ENCODE data around the gene PIMREG.

PIMREG gene

DNA sequence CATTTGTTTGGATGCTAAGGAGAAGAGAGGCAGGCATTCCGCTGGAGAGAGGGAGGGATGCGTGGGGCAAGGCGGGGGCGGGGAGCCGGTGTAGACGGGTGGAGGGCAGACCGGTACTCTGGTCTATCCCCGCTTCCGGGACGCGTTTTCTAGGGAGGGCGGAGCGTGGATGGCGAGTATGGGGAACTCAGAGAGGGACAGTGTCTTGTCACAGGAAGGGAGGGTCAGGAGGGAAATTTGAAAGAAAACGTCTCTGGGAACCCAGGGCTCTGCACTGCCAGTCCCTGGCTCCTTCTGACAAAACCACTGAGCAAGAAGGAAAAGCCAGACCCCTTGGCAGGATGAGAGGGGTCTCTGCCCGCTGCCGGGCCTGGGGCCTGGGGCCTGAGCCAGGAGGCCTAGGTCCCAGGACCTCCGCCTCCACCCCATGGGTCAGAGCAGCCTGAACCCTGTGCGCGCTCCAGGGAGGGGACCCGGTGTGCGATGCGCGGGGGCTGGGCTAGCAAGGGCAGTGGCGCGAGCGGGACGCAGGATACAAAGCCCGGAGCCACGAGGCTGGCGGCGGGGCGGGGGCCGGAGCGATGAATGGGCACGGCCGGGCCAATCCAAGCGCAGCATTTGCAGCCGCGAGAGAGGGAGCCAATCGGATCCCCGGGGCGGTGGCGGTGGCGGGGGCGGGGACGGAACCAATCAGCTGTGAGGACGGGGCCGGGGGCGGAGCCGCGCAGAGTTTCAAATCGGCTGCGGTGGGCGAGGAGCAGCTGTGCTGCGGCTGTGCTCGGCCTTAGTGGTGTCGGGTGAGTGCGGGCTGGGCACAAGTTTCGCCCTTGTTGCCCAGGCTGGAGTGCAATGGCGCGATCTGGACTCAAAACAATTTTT lies at the start of gene PIMREG (continued):
- TF ChIP-seq ZNF266 (tag by site-specific recombination; IDR thresholded peaks at IDR 0.05; ENCODE audit: low read depth) (no peak), MZF1 (tag by site-specific recombination; IDR thresholded peaks at IDR 0.05; ENCODE audit: borderline replicate concordance) (0 out of 2 replicates have a peak, but pooled peaks have one; percentile 42), ZXDB (tag by site-specific recombination; IDR thresholded peaks at IDR 0.05) (peak; percentile 81; the same call in 1 of the 2 replicates), PBX3 (CRISPR knock-in tag; IDR thresholded peaks at IDR 0.05) (peak; percentile 96; the same call in 1 of the 2 replicates), ZNF571 (tag by site-specific recombination; IDR thresholded peaks at IDR 0.05) (no peak), REPIN1 (tag by site-specific recombination; IDR thresholded peaks at IDR 0.05; ENCODE audit: low read depth) (0 out of 2 replicates have a peak, but pooled peaks have one; percentile 36), ZSCAN23 (tag by site-specific recombination; IDR thresholded peaks at IDR 0.05) (peak; percentile 86; the same call in 1 of the 2 replicates), ZNF112 (tag by site-specific recombination; IDR thresholded peaks at IDR 0.05) (no peak), GLI2 (tag by site-specific recombination; IDR thresholded peaks at IDR 0.05; ENCODE audit: borderline replicate concordance, low read depth) (no peak), ZNF138 (tag by site-specific recombination; IDR thresholded peaks at IDR 0.05; ENCODE audit: borderline replicate concordance) (no peak), PRDM2 (tag by site-specific recombination; IDR thresholded peaks at IDR 0.05; ENCODE audit: borderline replicate concordance) (no peak), SP7 (tag by site-specific recombination; IDR thresholded peaks at IDR 0.05) (peak; percentile 79), TCF7L2 (IDR thresholded peaks at IDR 0.05; ENCODE audit: borderline replicate concordance, low read depth, low read length) (no peak; the same call in 1 of the 2 replicates), ZNF10 (tag by site-specific recombination; IDR thresholded peaks at IDR 0.05) (no peak), ZNF114 (tag by site-specific recombination; IDR thresholded peaks at IDR 0.05) (no peak), ZNF654 (tag by site-specific recombination; IDR thresholded peaks at IDR 0.05; ENCODE audit: low read depth) (no peak), PRDM1 (tag by site-specific recombination; IDR thresholded peaks at IDR 0.05) (peak; percentile 81), ZNF549 (tag by site-specific recombination; IDR thresholded peaks at IDR 0.05) (no peak), SETDB1 (IDR thresholded peaks at IDR 0.05; ENCODE audit: insufficient read length, low read length) (no peak)
- TF ChIP-seq, protein P1, sequence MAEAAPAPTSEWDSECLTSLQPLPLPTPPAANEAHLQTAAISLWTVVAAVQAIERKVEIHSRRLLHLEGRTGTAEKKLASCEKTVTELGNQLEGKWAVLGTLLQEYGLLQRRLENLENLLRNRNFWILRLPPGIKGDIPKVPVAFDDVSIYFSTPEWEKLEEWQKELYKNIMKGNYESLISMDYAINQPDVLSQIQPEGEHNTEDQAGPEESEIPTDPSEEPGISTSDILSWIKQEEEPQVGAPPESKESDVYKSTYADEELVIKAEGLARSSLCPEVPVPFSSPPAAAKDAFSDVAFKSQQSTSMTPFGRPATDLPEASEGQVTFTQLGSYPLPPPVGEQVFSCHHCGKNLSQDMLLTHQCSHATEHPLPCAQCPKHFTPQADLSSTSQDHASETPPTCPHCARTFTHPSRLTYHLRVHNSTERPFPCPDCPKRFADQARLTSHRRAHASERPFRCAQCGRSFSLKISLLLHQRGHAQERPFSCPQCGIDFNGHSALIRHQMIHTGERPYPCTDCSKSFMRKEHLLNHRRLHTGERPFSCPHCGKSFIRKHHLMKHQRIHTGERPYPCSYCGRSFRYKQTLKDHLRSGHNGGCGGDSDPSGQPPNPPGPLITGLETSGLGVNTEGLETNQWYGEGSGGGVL (tag by site-specific recombination; IDR thresholded peaks at IDR 0.05) = peak; percentile 66
- TF ChIP-seq, protein P2, sequence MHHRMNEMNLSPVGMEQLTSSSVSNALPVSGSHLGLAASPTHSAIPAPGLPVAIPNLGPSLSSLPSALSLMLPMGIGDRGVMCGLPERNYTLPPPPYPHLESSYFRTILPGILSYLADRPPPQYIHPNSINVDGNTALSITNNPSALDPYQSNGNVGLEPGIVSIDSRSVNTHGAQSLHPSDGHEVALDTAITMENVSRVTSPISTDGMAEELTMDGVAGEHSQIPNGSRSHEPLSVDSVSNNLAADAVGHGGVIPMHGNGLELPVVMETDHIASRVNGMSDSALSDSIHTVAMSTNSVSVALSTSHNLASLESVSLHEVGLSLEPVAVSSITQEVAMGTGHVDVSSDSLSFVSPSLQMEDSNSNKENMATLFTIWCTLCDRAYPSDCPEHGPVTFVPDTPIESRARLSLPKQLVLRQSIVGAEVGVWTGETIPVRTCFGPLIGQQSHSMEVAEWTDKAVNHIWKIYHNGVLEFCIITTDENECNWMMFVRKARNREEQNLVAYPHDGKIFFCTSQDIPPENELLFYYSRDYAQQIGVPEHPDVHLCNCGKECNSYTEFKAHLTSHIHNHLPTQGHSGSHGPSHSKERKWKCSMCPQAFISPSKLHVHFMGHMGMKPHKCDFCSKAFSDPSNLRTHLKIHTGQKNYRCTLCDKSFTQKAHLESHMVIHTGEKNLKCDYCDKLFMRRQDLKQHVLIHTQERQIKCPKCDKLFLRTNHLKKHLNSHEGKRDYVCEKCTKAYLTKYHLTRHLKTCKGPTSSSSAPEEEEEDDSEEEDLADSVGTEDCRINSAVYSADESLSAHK (tag by site-specific recombination; IDR thresholded peaks at IDR 0.05) = no peak
- TF ChIP-seq, protein P3, sequence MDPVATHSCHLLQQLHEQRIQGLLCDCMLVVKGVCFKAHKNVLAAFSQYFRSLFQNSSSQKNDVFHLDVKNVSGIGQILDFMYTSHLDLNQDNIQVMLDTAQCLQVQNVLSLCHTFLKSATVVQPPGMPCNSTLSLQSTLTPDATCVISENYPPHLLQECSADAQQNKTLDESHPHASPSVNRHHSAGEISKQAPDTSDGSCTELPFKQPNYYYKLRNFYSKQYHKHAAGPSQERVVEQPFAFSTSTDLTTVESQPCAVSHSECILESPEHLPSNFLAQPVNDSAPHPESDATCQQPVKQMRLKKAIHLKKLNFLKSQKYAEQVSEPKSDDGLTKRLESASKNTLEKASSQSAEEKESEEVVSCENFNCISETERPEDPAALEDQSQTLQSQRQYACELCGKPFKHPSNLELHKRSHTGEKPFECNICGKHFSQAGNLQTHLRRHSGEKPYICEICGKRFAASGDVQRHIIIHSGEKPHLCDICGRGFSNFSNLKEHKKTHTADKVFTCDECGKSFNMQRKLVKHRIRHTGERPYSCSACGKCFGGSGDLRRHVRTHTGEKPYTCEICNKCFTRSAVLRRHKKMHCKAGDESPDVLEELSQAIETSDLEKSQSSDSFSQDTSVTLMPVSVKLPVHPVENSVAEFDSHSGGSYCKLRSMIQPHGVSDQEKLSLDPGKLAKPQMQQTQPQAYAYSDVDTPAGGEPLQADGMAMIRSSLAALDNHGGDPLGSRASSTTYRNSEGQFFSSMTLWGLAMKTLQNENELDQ (tag by site-specific recombination; IDR thresholded peaks at IDR 0.05; ENCODE audit: low read depth) = no peak
- TF ChIP-seq, protein P4, sequence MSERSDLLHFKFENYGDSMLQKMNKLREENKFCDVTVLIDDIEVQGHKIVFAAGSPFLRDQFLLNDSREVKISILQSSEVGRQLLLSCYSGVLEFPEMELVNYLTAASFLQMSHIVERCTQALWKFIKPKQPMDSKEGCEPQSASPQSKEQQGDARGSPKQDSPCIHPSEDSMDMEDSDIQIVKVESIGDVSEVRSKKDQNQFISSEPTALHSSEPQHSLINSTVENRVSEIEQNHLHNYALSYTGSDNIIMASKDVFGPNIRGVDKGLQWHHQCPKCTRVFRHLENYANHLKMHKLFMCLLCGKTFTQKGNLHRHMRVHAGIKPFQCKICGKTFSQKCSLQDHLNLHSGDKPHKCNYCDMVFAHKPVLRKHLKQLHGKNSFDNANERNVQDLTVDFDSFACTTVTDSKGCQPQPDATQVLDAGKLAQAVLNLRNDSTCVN (tag by site-specific recombination; optimal IDR thresholded peaks at IDR 0.05) = peak; percentile 94

All from HEK293 (cell line).